SK-N-SH treated with all-trans-retinoic acid at 6 μM for 48 hours (cell line): Measurements from ENCODE around the gene ADGRE3.
"Not testable (repeated sequence)": the region's sequence is repeated elsewhere in the genome, so short reads cannot be mapped to it uniquely, and the experiment has no call there.

Source experiments
- ATAC-seq: fragments of 200-7000 bp; cut with Tn5 transposase; 3 replicates; pipeline ENCODE4 v1.9.1; 2020; ENCODE audit warnings: mild to moderate bottlenecking, moderate library complexity
- ARNTL ChIP-seq: fragments of 450-650 bp; formaldehyde crosslinking; IDR thresholded peaks from 2 replicates; pipeline ENCODE4 v1.5.0; 2020; ENCODE audit warnings: low read depth, mild to moderate bottlenecking, moderate library complexity, borderline replicate concordance
- CSDC2 ChIP-seq: fragments of 250-450 bp; sonication (Bioruptor Pico); IDR thresholded peaks from 2 replicates; pipeline ENCODE4 v1.5.0; 2020; ENCODE audit warnings: mild to moderate bottlenecking, moderate library complexity
- ESRRG ChIP-seq: fragments of 250-450 bp; sonication (Bioruptor Pico); IDR thresholded peaks from 2 replicates; pipeline ENCODE4 v1.6.1; 2021; ENCODE audit warnings: mild to moderate bottlenecking
- GLIS3 ChIP-seq: fragments of 250-450 bp; sonication (Bioruptor Pico); IDR thresholded peaks from 2 replicates; pipeline ENCODE4 v1.5.0; 2020; ENCODE audit warnings: mild to moderate bottlenecking, moderate library complexity
- ISL1 ChIP-seq: fragments of 250-450 bp; sonication (Bioruptor Pico); IDR thresholded peaks from 2 replicates; pipeline ENCODE4 v2.1.2; 2022; ENCODE audit warnings: mild to moderate bottlenecking, moderate library complexity
- OSR1 ChIP-seq: fragments of 250-450 bp; sonication (Bioruptor Pico); IDR thresholded peaks from 2 replicates; pipeline ENCODE4 v1.8.0; 2022; ENCODE audit warnings: moderate library complexity, mild to moderate bottlenecking, inconsistent platforms
- PPARA ChIP-seq: fragments of 250-450 bp; sonication (Bioruptor Pico); IDR thresholded peaks from 2 replicates; pipeline ENCODE4 v1.5.0; 2020; ENCODE audit warnings: mild to moderate bottlenecking, borderline replicate concordance
- RARB ChIP-seq: fragments of 250-450 bp; sonication (Bioruptor Pico); IDR thresholded peaks from 2 replicates; pipeline ENCODE4 v1.8.0; 2021; ENCODE audit warnings: mild to moderate bottlenecking, moderate library complexity
- SNAI2 ChIP-seq: fragments of 250-450 bp; sonication (Bioruptor Pico); IDR thresholded peaks from 2 replicates; pipeline ENCODE4 v1.5.0; 2020; ENCODE audit warnings: mild to moderate bottlenecking, moderate library complexity
- TOX ChIP-seq: fragments of 250-450 bp; sonication (Bioruptor Pico); IDR thresholded peaks from 2 replicates; pipeline ENCODE4 v1.8.0; 2021; ENCODE audit warnings: mild to moderate bottlenecking, moderate library complexity, borderline replicate concordance
- TSHZ2 ChIP-seq: fragments of 250-450 bp; sonication (Bioruptor Pico); IDR thresholded peaks from 2 replicates; pipeline ENCODE4 v1.5.0; 2020; ENCODE audit warnings: mild to moderate bottlenecking, moderate library complexity
- ZC3H10 ChIP-seq: fragments of 250-450 bp; sonication (Bioruptor Pico); IDR thresholded peaks from 2 replicates; pipeline ENCODE4 v1.5.1; 2021; ENCODE audit warnings: mild to moderate bottlenecking, moderate library complexity
- ZFP3 ChIP-seq: fragments of 250-450 bp; sonication (Bioruptor Pico); IDR thresholded peaks from 2 replicates; pipeline ENCODE4 v1.5.0; 2020; ENCODE audit warnings: mild to moderate bottlenecking, moderate library complexity
- ZFP30 ChIP-seq: fragments of 450-650 bp; formaldehyde crosslinking; IDR thresholded peaks from 2 replicates; pipeline ENCODE4 v1.5.0; 2022; ENCODE audit warnings: mild to moderate bottlenecking, moderate library complexity
- ZNF70 ChIP-seq: fragments of 450-650 bp; formaldehyde crosslinking; IDR thresholded peaks from 2 replicates; pipeline ENCODE4 v1.5.0; 2020; ENCODE audit warnings: mild to moderate bottlenecking, moderate library complexity
- TF ChIP-seq, protein P1 (sequence below): fragments of 250-450 bp; sonication (Bioruptor Pico); IDR thresholded peaks from 2 replicates; pipeline ENCODE4 v1.5.1; 2020; ENCODE audit warnings: low read depth, mild to moderate bottlenecking, moderate library complexity
- TF ChIP-seq, protein P2 (sequence below): fragments of 250-450 bp; sonication (Bioruptor Pico); IDR thresholded peaks from 2 replicates; pipeline ENCODE4 v1.8.0; 2020; ENCODE audit warnings: mild to moderate bottlenecking, moderate library complexity, borderline replicate concordance
- TF ChIP-seq, protein P3 (sequence below): fragments of 250-450 bp; sonication (Bioruptor Pico); IDR thresholded peaks from 2 replicates; pipeline ENCODE4 v1.8.0; 2021; ENCODE audit warnings: low read depth, mild to moderate bottlenecking, moderate library complexity, borderline replicate concordance

Gene ADGRE3

DNA sequence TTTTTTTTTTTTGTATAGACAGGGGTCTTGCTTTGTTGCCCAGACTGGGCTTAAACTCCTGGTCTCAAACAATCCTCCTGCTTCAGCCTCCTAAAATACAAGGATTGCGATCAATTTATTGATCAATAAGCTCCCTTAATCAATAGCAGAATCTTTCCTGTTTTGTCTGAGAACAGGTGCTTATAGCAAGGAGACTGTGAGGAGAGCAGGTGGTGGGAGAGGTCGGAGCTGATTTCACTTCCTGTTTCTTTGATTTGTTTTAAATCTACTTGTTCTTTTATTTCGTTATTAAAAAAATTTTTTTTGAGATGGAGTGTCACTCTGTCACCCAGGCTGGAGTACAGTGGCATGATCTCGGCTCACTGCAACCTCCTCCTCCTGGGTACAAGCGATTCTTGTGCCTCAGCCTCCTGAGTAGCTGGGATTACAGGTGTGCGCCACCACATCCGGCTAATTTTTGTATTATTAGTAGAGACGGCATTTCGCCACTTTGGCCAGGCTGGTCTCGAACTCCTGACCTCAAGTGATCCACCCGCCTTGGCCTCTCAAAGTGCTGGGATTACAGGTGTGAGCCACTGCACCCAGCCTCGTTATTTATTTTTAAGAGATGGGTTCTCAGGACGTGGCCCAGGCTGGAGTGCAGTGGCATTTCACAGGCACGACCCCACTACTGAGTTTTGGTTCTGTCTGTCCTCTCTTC lies 61.1 kb downstream of the ADGRE3 start:
- not testable (repeated sequence) for ATAC-seq

GRCh38 chr19:14612657-14613056 lies 62.0 kb downstream of the ADGRE3 start:
- TF ChIP-seq ZFP30 (no peak), ISL1 (no peak), RARB (CRISPR knock-in tag) (no peak)
- TF ChIP-seq, all 23 proteins: peak for 0
- no peak for ATAC-seq

- ATAC-seq, result not testable (repeated sequence)
These were observed 62.4 kb downstream of the ADGRE3 start for GRCh38 chr19:14612242-14612641.

DNA sequence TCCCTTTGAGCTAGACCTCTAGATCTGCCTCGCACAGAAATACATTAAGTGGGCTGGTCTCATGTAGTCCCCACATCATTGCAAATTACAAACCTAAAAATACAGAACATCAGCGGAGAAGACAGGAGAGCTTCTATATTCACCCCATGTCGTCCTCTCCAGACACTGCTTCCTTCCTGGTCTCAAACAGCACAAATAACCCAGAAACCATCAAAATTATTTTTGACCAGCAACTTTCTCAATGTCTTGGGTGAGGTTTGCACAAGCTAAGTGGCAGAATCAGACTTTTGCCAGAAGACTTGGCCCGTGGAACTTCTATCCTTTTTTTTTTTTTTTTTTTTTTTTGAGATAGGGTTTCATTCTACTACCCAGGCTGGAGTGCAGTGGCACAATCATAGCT lies 63.6 kb downstream of the ADGRE3 start:
- ATAC-seq, result no peak
- TF ChIP-seq, protein P1, sequence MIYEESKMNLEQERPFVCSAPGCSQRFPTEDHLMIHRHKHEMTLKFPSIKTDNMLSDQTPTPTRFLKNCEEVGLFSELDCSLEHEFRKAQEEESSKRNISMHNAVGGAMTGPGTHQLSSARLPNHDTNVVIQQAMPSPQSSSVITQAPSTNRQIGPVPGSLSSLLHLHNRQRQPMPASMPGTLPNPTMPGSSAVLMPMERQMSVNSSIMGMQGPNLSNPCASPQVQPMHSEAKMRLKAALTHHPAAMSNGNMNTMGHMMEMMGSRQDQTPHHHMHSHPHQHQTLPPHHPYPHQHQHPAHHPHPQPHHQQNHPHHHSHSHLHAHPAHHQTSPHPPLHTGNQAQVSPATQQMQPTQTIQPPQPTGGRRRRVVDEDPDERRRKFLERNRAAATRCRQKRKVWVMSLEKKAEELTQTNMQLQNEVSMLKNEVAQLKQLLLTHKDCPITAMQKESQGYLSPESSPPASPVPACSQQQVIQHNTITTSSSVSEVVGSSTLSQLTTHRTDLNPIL (CRISPR knock-in tag), result no peak
- TF ChIP-seq, protein P2, sequence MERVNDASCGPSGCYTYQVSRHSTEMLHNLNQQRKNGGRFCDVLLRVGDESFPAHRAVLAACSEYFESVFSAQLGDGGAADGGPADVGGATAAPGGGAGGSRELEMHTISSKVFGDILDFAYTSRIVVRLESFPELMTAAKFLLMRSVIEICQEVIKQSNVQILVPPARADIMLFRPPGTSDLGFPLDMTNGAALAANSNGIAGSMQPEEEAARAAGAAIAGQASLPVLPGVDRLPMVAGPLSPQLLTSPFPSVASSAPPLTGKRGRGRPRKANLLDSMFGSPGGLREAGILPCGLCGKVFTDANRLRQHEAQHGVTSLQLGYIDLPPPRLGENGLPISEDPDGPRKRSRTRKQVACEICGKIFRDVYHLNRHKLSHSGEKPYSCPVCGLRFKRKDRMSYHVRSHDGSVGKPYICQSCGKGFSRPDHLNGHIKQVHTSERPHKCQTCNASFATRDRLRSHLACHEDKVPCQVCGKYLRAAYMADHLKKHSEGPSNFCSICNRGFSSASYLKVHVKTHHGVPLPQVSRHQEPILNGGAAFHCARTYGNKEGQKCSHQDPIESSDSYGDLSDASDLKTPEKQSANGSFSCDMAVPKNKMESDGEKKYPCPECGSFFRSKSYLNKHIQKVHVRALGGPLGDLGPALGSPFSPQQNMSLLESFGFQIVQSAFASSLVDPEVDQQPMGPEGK (CRISPR knock-in tag), result no peak
- TF ChIP-seq ZC3H10 (CRISPR knock-in tag), result no peak
- TF ChIP-seq RARB (CRISPR knock-in tag), result no peak
- TF ChIP-seq TOX (CRISPR knock-in tag), result no peak
- no peak for TF ChIP-seq GLIS3 (CRISPR knock-in tag)
- no peak for TF ChIP-seq ESRRG
- TF ChIP-seq ZNF70, result no peak
- TF ChIP-seq TSHZ2, result no peak
- TF ChIP-seq ARNTL, result no peak
- no peak for TF ChIP-seq OSR1 (CRISPR knock-in tag)
- no peak for TF ChIP-seq CSDC2 (CRISPR knock-in tag)
- TF ChIP-seq SNAI2 (CRISPR knock-in tag), result no peak
- TF ChIP-seq PPARA (CRISPR knock-in tag), result no peak
- TF ChIP-seq ISL1, result no peak

DNA sequence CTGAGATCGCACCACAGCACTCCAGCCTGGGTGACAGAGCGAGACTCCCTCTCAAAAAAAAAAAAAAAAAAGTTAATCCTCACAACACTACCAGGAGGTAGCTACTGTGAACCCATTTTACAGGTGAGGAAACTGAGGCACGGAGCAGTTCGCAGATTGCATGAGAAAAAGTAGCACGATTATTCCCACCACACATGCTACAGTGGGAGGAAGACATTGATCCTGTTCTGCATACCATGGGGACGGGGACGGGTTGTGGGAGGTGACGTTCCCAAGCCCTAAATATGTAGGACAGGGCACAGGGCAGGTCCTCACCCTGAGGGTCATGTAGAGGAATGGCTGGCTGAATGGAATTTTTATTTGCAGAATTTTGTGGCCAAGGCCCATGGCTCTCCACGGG lies 68.0 kb downstream of the ADGRE3 start:
- no peak for ATAC-seq
- TF ChIP-seq, protein P2 (CRISPR knock-in tag), result no peak
- no peak for TF ChIP-seq ZFP3 (CRISPR knock-in tag)
- no peak for TF ChIP-seq ZNF70
- TF ChIP-seq CSDC2 (CRISPR knock-in tag), result no peak
- TF ChIP-seq GLIS3 (CRISPR knock-in tag), result no peak
- TF ChIP-seq ESRRG, result no peak
- TF ChIP-seq TSHZ2, result no peak
- TF ChIP-seq, protein P3, sequence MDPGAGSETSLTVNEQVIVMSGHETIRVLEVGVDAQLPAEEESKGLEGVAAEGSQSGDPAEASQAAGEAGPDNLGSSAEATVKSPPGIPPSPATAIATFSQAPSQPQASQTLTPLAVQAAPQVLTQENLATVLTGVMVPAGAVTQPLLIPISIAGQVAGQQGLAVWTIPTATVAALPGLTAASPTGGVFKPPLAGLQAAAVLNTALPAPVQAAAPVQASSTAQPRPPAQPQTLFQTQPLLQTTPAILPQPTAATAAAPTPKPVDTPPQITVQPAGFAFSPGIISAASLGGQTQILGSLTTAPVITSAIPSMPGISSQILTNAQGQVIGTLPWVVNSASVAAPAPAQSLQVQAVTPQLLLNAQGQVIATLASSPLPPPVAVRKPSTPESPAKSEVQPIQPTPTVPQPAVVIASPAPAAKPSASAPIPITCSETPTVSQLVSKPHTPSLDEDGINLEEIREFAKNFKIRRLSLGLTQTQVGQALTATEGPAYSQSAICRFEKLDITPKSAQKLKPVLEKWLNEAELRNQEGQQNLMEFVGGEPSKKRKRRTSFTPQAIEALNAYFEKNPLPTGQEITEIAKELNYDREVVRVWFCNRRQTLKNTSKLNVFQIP (CRISPR knock-in tag), result no peak
- TF ChIP-seq, all 23 proteins: peak for 0
